KMS-11 (cell line): Measurements from ENCODE around the gene C12orf43.

Experiments
- H2AFZ ChIP-seq: fragments of 200-600 bp; sonication (generic); 2 replicates; pipeline ENCODE4 v1.6.1; 2016; ENCODE audit warnings: antibody characterized with exemption, mixed run types, low read depth
- H3K27ac ChIP-seq: fragments of 200-600 bp; sonication (generic); 2 replicates; pipeline ENCODE4 v1.6.1; 2016; ENCODE audit warnings: mild to moderate bottlenecking, mixed run types
- H3K27me3 ChIP-seq: fragments of 200-600 bp; sonication (generic); 2 replicates; pipeline ENCODE4 v1.6.1; 2017; ENCODE audit warnings: mild to moderate bottlenecking, low read depth, mixed run types, moderate library complexity; ENCODE audit not compliant: insufficient read depth
- H3K36me3 ChIP-seq: fragments of 200-600 bp; sonication (generic); 2 replicates; pipeline ENCODE4 v1.6.1; 2017; ENCODE audit warnings: mild to moderate bottlenecking, mixed run types; ENCODE audit not compliant: insufficient read depth
- H3K4me1 ChIP-seq: fragments of 200-600 bp; sonication (generic); 2 replicates; pipeline ENCODE4 v1.6.1; 2016; ENCODE audit warnings: mild to moderate bottlenecking, low read depth, mixed run types; ENCODE audit not compliant: poor library complexity, severe bottlenecking
- H3K4me2 ChIP-seq: fragments of 200-600 bp; sonication (generic); 2 replicates; pipeline ENCODE4 v1.7.0; 2016; ENCODE audit warnings: mild to moderate bottlenecking, mixed run types
- H3K4me3 ChIP-seq: fragments of 200-600 bp; sonication (generic); IDR thresholded peaks from 2 replicates; pipeline ENCODE4 v1.6.1; 2017; ENCODE audit warnings: low read depth, low read length, mixed read lengths; ENCODE audit not compliant: insufficient read depth
- H3K79me2 ChIP-seq: fragments of 200-600 bp; sonication (generic); 2 replicates; pipeline ENCODE4 v1.6.1; 2016; ENCODE audit warnings: low read depth, mixed run types; ENCODE audit not compliant: insufficient read depth
- H3K9ac ChIP-seq: fragments of 200-600 bp; sonication (generic); 2 replicates; pipeline ENCODE4 v1.6.1; 2016; ENCODE audit warnings: mild to moderate bottlenecking, mixed run types
- H4K20me1 ChIP-seq: fragments of 200-600 bp; sonication (generic); 2 replicates; pipeline ENCODE4 v1.6.1; 2016; ENCODE audit warnings: mild to moderate bottlenecking, mixed run types; ENCODE audit not compliant: insufficient read depth
- CTCF ChIP-seq: fragments of 200-600 bp; sonication (generic); conservative IDR thresholded peaks from 2 replicates; pipeline ENCODE4 v1.6.1; 2017; ENCODE audit warnings: low read depth, mild to moderate bottlenecking, antibody characterized with exemption, low read length, moderate library complexity, mixed read lengths

The C12orf43 gene

GRCh38 chr12:120991965-120992364, 24.3 kb downstream of the C12orf43 start:
- H3K4me1 ChIP-seq = no peaks in the 10 kb centered on the region
- H3K4me3 ChIP-seq = no peak overlapping the region
- H3K27ac ChIP-seq = no peak overlapping the region
- H3K79me2 ChIP-seq = no peaks in the 10 kb centered on the region
- H3K9ac ChIP-seq = no peak overlapping the region
- no peaks in the 10 kb centered on the region for H3K36me3 ChIP-seq
- TF ChIP-seq CTCF = no peak
- no peaks in the 10 kb centered on the region for H4K20me1 ChIP-seq
- no peak overlapping the region for H3K4me2 ChIP-seq
- H2AFZ ChIP-seq = no peak overlapping the region
- H3K27me3 ChIP-seq = no peaks in the 10 kb centered on the region

- no peak overlapping the region for H3K4me3 ChIP-seq
Measured at GRCh38 chr12:120990487-120991055, 25.7 kb downstream of the C12orf43 start.

GRCh38 chr12:120989687-120990086, 26.6 kb downstream of the C12orf43 start:
- no peaks in the 10 kb centered on the region for H3K27me3 ChIP-seq
- no peak overlapping the region for H2AFZ ChIP-seq
- no peak overlapping the region for H3K9ac ChIP-seq
- H3K4me2 ChIP-seq = no peak overlapping the region
- no peaks in the 10 kb centered on the region for H3K79me2 ChIP-seq
- H4K20me1 ChIP-seq = no peaks in the 10 kb centered on the region
- no peaks in the 10 kb centered on the region for H3K4me1 ChIP-seq
- no peak overlapping the region for H3K27ac ChIP-seq
- no peak for TF ChIP-seq CTCF
- no peak overlapping the region for H3K4me3 ChIP-seq
- H3K36me3 ChIP-seq = no peaks in the 10 kb centered on the region

More at GRCh38 chr12:120990487-120991055, 25.7 kb downstream of the C12orf43 start:
- H3K9ac ChIP-seq = no peak overlapping the region
- H4K20me1 ChIP-seq = no peaks in the 10 kb centered on the region
- H2AFZ ChIP-seq = no peak overlapping the region
- no peak for TF ChIP-seq CTCF
- no peaks in the 10 kb centered on the region for H3K36me3 ChIP-seq
- H3K4me2 ChIP-seq = no peak overlapping the region
- no peaks in the 10 kb centered on the region for H3K79me2 ChIP-seq
- no peaks in the 10 kb centered on the region for H3K27me3 ChIP-seq
- H3K27ac ChIP-seq = no peak overlapping the region
- no peaks in the 10 kb centered on the region for H3K4me1 ChIP-seq

- H2AFZ ChIP-seq = no peak overlapping the region
- H3K36me3 ChIP-seq = no peaks in the 10 kb centered on the region
- no peak overlapping the region for H3K4me3 ChIP-seq
- H3K27ac ChIP-seq = no peak overlapping the region
- H3K4me2 ChIP-seq = no peak overlapping the region
- H3K27me3 ChIP-seq = no peaks in the 10 kb centered on the region
- H3K9ac ChIP-seq = no peak overlapping the region
- no peaks in the 10 kb centered on the region for H3K79me2 ChIP-seq
- H3K4me1 ChIP-seq = no peaks in the 10 kb centered on the region
- no peaks in the 10 kb centered on the region for H4K20me1 ChIP-seq
- TF ChIP-seq CTCF = no peak
Measured at GRCh38 chr12:120988658-120989057, 27.6 kb downstream of the C12orf43 start.
